ENCODE data around the gene NTRK2. TPM values are rescaled to one million over a fixed set of nuclear protein-coding genes. Genes with fewer than 3 reads are reported as not detected.

The NTRK2 gene
- total and polyA plus RNA-seq, 4 donors, result 0.26 to 1.4 (median 0.56) TPM

DNA sequence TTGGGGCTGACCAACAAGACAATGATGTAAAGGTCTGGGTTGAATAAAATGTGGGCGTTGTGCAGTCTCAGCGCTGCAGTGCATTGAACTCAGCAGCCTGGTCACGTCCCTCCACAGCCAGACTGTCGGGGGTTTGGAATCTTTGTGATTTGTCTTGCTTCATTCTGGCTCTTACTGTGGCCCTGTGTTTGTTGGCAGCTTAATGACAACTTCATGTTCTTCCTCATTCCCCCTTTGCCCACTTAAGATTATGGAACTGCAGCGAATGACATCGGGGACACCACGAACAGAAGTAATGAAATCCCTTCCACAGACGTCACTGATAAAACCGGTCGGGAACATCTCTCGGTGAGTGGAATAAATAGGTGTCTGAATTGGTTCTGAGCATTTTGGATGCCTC is 75.2 kb downstream of the NTRK2 start:
- DNase-seq (ENCODE audit: low spot score), result no peak
- no peak overlapping the region for H3K27ac ChIP-seq (ENCODE audit: low read depth in 1 of 2, low read length in 2 of 2)
- TF ChIP-seq JUND (IDR thresholded peaks at IDR 0.05) (no peak), MAX (IDR thresholded peaks at IDR 0.05) (no peak), ZBTB33 (IDR thresholded peaks at IDR 0.05) (no peak), FOXA2 (IDR thresholded peaks at IDR 0.05) (no peak), GABPA (IDR thresholded peaks at IDR 0.05 in 1 of 2, conservative IDR thresholded peaks at IDR 0.05 in 1 of 2) (no peak), RXRA (IDR thresholded peaks at IDR 0.05) (no peak)
- TF ChIP-seq, protein P1, sequence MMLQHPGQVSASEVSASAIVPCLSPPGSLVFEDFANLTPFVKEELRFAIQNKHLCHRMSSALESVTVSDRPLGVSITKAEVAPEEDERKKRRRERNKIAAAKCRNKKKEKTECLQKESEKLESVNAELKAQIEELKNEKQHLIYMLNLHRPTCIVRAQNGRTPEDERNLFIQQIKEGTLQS (IDR thresholded peaks at IDR 0.05), result no peak
- TF ChIP-seq, protein P2, sequence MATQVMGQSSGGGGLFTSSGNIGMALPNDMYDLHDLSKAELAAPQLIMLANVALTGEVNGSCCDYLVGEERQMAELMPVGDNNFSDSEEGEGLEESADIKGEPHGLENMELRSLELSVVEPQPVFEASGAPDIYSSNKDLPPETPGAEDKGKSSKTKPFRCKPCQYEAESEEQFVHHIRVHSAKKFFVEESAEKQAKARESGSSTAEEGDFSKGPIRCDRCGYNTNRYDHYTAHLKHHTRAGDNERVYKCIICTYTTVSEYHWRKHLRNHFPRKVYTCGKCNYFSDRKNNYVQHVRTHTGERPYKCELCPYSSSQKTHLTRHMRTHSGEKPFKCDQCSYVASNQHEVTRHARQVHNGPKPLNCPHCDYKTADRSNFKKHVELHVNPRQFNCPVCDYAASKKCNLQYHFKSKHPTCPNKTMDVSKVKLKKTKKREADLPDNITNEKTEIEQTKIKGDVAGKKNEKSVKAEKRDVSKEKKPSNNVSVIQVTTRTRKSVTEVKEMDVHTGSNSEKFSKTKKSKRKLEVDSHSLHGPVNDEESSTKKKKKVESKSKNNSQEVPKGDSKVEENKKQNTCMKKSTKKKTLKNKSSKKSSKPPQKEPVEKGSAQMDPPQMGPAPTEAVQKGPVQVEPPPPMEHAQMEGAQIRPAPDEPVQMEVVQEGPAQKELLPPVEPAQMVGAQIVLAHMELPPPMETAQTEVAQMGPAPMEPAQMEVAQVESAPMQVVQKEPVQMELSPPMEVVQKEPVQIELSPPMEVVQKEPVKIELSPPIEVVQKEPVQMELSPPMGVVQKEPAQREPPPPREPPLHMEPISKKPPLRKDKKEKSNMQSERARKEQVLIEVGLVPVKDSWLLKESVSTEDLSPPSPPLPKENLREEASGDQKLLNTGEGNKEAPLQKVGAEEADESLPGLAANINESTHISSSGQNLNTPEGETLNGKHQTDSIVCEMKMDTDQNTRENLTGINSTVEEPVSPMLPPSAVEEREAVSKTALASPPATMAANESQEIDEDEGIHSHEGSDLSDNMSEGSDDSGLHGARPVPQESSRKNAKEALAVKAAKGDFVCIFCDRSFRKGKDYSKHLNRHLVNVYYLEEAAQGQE (IDR thresholded peaks at IDR 0.05), result no peak
- TF ChIP-seq, protein P3, sequence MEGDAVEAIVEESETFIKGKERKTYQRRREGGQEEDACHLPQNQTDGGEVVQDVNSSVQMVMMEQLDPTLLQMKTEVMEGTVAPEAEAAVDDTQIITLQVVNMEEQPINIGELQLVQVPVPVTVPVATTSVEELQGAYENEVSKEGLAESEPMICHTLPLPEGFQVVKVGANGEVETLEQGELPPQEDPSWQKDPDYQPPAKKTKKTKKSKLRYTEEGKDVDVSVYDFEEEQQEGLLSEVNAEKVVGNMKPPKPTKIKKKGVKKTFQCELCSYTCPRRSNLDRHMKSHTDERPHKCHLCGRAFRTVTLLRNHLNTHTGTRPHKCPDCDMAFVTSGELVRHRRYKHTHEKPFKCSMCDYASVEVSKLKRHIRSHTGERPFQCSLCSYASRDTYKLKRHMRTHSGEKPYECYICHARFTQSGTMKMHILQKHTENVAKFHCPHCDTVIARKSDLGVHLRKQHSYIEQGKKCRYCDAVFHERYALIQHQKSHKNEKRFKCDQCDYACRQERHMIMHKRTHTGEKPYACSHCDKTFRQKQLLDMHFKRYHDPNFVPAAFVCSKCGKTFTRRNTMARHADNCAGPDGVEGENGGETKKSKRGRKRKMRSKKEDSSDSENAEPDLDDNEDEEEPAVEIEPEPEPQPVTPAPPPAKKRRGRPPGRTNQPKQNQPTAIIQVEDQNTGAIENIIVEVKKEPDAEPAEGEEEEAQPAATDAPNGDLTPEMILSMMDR (IDR thresholded peaks at IDR 0.05; ENCODE audit: low read depth, low read length, missing input control), result no peak
- WGBS, result 85% methylated on average over 11 of the region's 11 CpGs
- H3K9me3 ChIP-seq (ENCODE audit: control insufficient read depth in 4 of 4, low read length in 3 of 4), result no peaks in the 10 kb centered on the region
- no peak overlapping the region for H3K9ac ChIP-seq (ENCODE audit: low read depth in 1 of 2, low read length in 2 of 2)
- H3K4me1 ChIP-seq (ENCODE audit: control insufficient read depth in 4 of 4, insufficient read depth in 4 of 4, low read length in 3 of 4), result no peaks in the 10 kb centered on the region
- peaks cover 0 to 9% (median 0%) of the 10 kb centered on the region in 4 donors for H3K27me3 ChIP-seq (ENCODE audit: control insufficient read depth in 4 of 4, insufficient read depth in 4 of 4, low read length in 3 of 4)
- no peak overlapping the region for H3K4me3 ChIP-seq (ENCODE audit: low read depth in 1 of 3, low read length in 3 of 3)
- H3K36me3 ChIP-seq (ENCODE audit: control insufficient read depth in 4 of 4, insufficient read depth in 3 of 4, low read depth in 1 of 4, low read length in 3 of 4), result no peaks in the 10 kb centered on the region

GRCh38 chr9:84748112-84748511 is 78.6 kb downstream of the NTRK2 start:
- H3K9ac ChIP-seq (ENCODE audit: low read depth in 1 of 2, low read length in 2 of 2), result no peak overlapping the region
- H3K4me1 ChIP-seq (ENCODE audit: control insufficient read depth in 4 of 4, insufficient read depth in 4 of 4, low read length in 3 of 4), result no peaks in the 10 kb centered on the region
- H3K36me3 ChIP-seq (ENCODE audit: control insufficient read depth in 4 of 4, insufficient read depth in 3 of 4, low read depth in 1 of 4, low read length in 3 of 4), result no peaks in the 10 kb centered on the region
- no peak overlapping the region for H3K4me3 ChIP-seq (ENCODE audit: low read depth in 1 of 3, low read length in 3 of 3)
- DNase-seq (ENCODE audit: low spot score), result no peak
- H3K27me3 ChIP-seq (ENCODE audit: control insufficient read depth in 4 of 4, insufficient read depth in 4 of 4, low read length in 3 of 4), result peaks cover 0 to 3% (median 0%) of the 10 kb centered on the region in 4 donors
- TF ChIP-seq, protein P3 (IDR thresholded peaks at IDR 0.05; ENCODE audit: low read depth, low read length, missing input control), result no peak
- TF ChIP-seq YY1 (IDR thresholded peaks at IDR 0.05) (no peak), HNF4G (IDR thresholded peaks at IDR 0.05) (no peak)
- no peak overlapping the region for H3K27ac ChIP-seq (ENCODE audit: low read depth in 1 of 2, low read length in 2 of 2)
- no peaks in the 10 kb centered on the region for H3K9me3 ChIP-seq (ENCODE audit: control insufficient read depth in 4 of 4, low read length in 3 of 4)
- 46% methylated on average over 2 of the region's 2 CpGs for WGBS
